Colonic mucosa (tissue), 4 donors: ENCODE measurements around the gene KDM2A. TPM values are rescaled to one million over a fixed set of nuclear protein-coding genes. Genes with fewer than 3 reads are reported as not detected.

Source experiments
- DNase-seq: peaks from one replicate; pipeline ENCODE4 v3.0.0-alpha.2; 2020
- H3K27ac ChIP-seq: fragments of 200-600 bp; one replicate; pipeline ENCODE4 v1.8.0; 2021
- H3K27me3 ChIP-seq: fragments of 200-600 bp; one replicate; pipeline ENCODE4 v1.8.0; 2021
- H3K36me3 ChIP-seq: fragments of 200-600 bp; one replicate; pipeline ENCODE4 v1.8.0; 2021
- H3K4me1 ChIP-seq: fragments of 200-600 bp; one replicate; pipeline ENCODE4 v1.8.0; 2021; ENCODE audit warnings: mild to moderate bottlenecking
- H3K4me3 ChIP-seq: fragments of 200-600 bp; one replicate; pipeline ENCODE4 v1.8.0; 2021
- H3K9ac ChIP-seq, 2 donors: one replicate each; pipeline ENCODE4 v1.7.0; 2013; ENCODE audit warnings: control low read depth in 2 of 2, low read depth in 2 of 2, low read length in 2 of 2
- H3K9me3 ChIP-seq: fragments of 200-600 bp; one replicate; pipeline ENCODE4 v1.8.0; 2021
- intact Hi-C: fragments of 100-400 bp; cut with DNase I; formaldehyde crosslinking; loops from one replicate; pipeline ENCODE4 v1.14.1; 2022
- total RNA-seq, 2 donors: library from RNA; stranded (reverse); fragmentation: NEBNext Ultra II Directional in 1 of 2; extraction: Animal tissue kit (Norgen Biotek cat#: 25700) in 1 of 2; gene quantifications; one replicate each; pipeline ENCODE4 v1.2.1, GENCODE V29; 2021
- TF ChIP-seq, protein P1 (sequence below): fragments of 200-600 bp; IDR thresholded peaks from one replicate; pipeline ENCODE4 v1.8.0; 2022; ENCODE audit warnings: antibody characterized with exemption, mild to moderate bottlenecking
- donor health status: healthy.
- donor health status: DM: no; HTN: no; CAD: no.
- donor health status: DM: no; HTN: no; CAD: no.

Gene KDM2A
- total RNA-seq, 2 donors from 2014 or later, result 63.3 to 80.6 TPM

DNA sequence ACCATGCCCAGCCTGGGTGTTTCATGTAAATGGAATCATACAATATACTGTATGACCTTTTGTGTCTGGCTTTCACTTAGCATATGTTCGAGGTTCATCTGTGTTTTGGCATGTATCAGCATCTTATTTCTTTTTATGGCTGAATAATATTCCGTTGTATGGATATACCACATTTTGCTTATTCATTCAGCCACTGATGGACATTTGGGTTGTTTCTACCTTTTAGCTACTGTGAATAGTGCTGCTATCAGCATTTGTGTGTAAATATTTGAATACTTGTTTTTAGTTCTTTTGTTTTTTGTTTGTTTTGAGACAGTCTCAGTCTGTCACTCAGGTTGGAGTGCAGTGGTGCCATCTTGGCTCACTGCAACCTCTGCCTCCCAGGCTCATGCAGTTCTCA is 35.7 kb downstream of the KDM2A start:
- no peaks in the 10 kb centered on the region for H3K9me3 ChIP-seq
- no peak overlapping the region for H3K9ac ChIP-seq
- no peak overlapping the region for H3K27ac ChIP-seq
- H3K36me3 ChIP-seq, result no peaks in the 10 kb centered on the region
- no peaks in the 10 kb centered on the region for H3K4me1 ChIP-seq
- intact Hi-C loops, result no loop called here
- no peak for DNase-seq
- no peak overlapping the region for H3K4me3 ChIP-seq
- TF ChIP-seq, protein P1, sequence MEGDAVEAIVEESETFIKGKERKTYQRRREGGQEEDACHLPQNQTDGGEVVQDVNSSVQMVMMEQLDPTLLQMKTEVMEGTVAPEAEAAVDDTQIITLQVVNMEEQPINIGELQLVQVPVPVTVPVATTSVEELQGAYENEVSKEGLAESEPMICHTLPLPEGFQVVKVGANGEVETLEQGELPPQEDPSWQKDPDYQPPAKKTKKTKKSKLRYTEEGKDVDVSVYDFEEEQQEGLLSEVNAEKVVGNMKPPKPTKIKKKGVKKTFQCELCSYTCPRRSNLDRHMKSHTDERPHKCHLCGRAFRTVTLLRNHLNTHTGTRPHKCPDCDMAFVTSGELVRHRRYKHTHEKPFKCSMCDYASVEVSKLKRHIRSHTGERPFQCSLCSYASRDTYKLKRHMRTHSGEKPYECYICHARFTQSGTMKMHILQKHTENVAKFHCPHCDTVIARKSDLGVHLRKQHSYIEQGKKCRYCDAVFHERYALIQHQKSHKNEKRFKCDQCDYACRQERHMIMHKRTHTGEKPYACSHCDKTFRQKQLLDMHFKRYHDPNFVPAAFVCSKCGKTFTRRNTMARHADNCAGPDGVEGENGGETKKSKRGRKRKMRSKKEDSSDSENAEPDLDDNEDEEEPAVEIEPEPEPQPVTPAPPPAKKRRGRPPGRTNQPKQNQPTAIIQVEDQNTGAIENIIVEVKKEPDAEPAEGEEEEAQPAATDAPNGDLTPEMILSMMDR, result no peak
- H3K27me3 ChIP-seq, result no peaks in the 10 kb centered on the region

DNA sequence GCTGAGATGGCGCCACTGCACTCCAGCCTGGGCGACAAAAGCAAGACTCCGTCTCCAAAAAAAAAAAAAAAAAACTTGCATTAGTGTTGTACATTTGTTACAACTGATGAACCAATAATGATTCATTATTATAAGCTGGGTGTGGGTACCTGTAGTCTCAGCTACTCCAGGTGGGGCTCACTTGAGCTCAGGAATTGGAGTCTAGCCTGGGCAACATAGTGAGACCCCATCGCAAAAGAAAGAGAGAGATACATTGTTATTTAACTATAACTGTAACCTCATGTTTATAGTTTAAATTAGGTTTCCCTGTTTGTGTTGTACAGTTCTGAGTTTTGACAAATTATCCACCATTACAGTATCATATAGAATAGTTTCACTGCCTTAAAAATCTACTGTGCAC is 38.6 kb downstream of the KDM2A start:
- H3K9ac ChIP-seq, result no peak overlapping the region
- H3K4me3 ChIP-seq, result no peak overlapping the region
- no peak overlapping the region for H3K27ac ChIP-seq
- TF ChIP-seq, protein P1, result no peak
- H3K4me1 ChIP-seq, result no peaks in the 10 kb centered on the region
- H3K36me3 ChIP-seq, result no peaks in the 10 kb centered on the region
- no peak for DNase-seq
- intact Hi-C loops, result no loop called here
- H3K27me3 ChIP-seq, result no peaks in the 10 kb centered on the region
- H3K9me3 ChIP-seq, result no peaks in the 10 kb centered on the region

DNA sequence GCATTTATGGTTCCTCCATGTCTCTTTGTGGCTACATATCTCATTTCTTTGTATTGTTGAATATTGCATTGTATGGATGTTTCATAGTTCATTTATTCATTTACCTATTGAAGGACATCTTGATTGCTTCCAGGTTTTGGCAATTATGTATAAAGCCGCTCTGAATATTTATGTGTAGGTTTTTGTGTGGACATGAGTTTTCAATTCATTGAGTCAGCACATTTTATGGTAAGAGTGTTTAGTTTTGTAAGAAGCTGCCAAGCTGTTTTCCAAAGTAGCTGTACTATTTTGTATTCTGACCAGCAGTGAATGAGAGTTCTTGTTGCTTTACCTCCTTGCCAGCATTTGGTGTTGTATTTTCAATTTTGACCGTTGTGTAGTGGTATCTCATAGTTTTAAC is 39.2 kb downstream of the KDM2A start:
- no peak for DNase-seq
- TF ChIP-seq, protein P1, result no peak
- Histone ChIP-seq H3K9me3 (no peaks in the 10 kb centered on the region), H3K4me1 (no peaks in the 10 kb centered on the region), H3K27me3 (no peaks in the 10 kb centered on the region), H3K36me3 (no peaks in the 10 kb centered on the region), H3K9ac (no peak overlapping the region), H3K27ac (no peak overlapping the region), H3K4me3 (no peak overlapping the region)
- intact Hi-C loops, result no loop called here

DNA sequence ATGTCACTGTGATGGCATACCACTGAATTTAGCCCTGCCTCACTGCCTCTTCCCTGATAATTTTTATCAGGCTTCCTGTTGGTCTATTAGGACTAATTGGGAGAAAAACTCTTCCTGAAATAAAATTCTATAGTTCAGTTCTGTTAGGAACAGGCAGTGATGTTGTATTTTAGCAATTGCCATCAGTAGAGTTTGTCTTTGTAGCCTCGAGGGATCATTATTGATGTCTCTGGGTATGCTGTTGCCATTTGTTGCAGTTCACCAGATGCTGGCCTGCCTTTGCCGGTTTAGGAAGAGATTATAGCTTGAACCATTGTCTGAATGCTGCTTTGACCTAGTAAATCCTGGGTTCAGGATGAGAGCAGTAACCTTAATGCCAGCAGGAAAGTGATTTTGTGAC is 41.0 kb downstream of the KDM2A start:
- no peak for DNase-seq
- H3K27ac ChIP-seq, result no peak overlapping the region
- H3K4me1 ChIP-seq, result no peaks in the 10 kb centered on the region
- H3K9ac ChIP-seq, result no peak overlapping the region
- H3K9me3 ChIP-seq, result no peaks in the 10 kb centered on the region
- TF ChIP-seq, protein P1, result no peak
- intact Hi-C loops, result no loop called here
- H3K27me3 ChIP-seq, result no peaks in the 10 kb centered on the region
- no peak overlapping the region for H3K4me3 ChIP-seq
- H3K36me3 ChIP-seq, result no peaks in the 10 kb centered on the region

DNA sequence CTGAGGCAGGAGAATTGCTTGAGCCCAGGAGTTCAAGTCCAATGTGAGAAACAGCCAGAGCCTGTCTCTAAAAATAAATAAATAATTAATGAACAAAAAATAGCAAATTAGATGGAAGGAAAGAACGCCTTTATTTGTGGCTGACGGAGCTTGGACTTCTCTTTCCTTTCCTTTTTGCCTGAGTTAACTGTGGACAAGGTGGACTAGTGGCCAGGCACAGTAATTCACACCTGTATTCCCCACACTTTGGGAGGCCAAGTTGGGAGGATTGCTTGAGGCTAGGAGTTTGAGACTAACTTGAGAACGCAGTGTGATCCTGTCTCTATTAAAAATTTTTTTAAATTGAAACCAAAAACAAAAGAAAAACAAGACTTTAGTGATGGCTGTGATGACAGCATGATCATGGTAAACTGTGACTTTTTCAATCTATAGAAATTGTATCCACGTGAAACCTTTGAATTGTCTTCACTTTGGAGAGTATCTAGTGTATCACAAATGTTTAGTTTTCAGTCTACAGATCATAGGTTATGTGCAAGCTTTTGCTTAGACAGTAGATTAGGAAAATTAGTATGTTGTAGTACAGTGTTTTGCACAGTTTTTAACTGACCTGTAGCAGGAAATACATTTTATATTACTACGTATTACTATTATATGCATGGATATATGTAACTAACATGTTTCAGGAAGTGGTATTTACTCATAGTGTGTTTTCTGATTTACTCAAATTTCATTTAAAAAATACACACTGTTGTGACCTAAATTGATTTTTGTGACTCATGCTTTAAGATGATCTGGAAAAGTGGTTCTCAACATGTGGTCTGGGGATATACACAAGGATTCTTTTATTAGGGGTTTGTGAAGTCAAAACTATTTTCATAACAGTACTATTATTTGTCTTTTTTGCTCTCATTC is 42.1 kb downstream of the KDM2A start:
- intact Hi-C loops, result no loop called here
- no peaks in the 10 kb centered on the region for H3K9me3 ChIP-seq

More for the DNA sequence above, 42.1 kb downstream of the KDM2A start:
- Histone ChIP-seq H3K4me1 (no peaks in the 10 kb centered on the region), H3K36me3 (no peaks in the 10 kb centered on the region), H3K4me3 (no peak overlapping the region), H3K27me3 (no peaks in the 10 kb centered on the region), H3K9ac (no peak overlapping the region), H3K27ac (no peak overlapping the region)
- no peak for DNase-seq
- TF ChIP-seq, protein P1, result no peak
